ENCODE results near the gene RNF4.

Gene RNF4

GRCh38 chr4:2515830-2516550 is 47.1 kb downstream of the RNF4 start:
- TF ChIP-seq, protein P1, sequence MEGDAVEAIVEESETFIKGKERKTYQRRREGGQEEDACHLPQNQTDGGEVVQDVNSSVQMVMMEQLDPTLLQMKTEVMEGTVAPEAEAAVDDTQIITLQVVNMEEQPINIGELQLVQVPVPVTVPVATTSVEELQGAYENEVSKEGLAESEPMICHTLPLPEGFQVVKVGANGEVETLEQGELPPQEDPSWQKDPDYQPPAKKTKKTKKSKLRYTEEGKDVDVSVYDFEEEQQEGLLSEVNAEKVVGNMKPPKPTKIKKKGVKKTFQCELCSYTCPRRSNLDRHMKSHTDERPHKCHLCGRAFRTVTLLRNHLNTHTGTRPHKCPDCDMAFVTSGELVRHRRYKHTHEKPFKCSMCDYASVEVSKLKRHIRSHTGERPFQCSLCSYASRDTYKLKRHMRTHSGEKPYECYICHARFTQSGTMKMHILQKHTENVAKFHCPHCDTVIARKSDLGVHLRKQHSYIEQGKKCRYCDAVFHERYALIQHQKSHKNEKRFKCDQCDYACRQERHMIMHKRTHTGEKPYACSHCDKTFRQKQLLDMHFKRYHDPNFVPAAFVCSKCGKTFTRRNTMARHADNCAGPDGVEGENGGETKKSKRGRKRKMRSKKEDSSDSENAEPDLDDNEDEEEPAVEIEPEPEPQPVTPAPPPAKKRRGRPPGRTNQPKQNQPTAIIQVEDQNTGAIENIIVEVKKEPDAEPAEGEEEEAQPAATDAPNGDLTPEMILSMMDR (IDR thresholded peaks at IDR 0.05; ENCODE audit: borderline replicate concordance, insufficient read depth, low read depth, low read length): no peak
- no peak overlapping the region for H3K4me3 ChIP-seq (ENCODE audit: low read depth, low read length)

- TF ChIP-seq, protein P1 (IDR thresholded peaks at IDR 0.05; ENCODE audit: borderline replicate concordance, insufficient read depth, low read depth, low read length): no peak
- no peak overlapping the region for H3K4me3 ChIP-seq (ENCODE audit: low read depth, low read length)
These were observed 47.7 kb downstream of the RNF4 start for GRCh38 chr4:2516635-2517034.

GRCh38 chr4:2526559-2526958 is 57.7 kb downstream of the RNF4 start:
- no peak overlapping the region for H3K4me3 ChIP-seq (ENCODE audit: low read depth, low read length)
- TF ChIP-seq, protein P1 (IDR thresholded peaks at IDR 0.05; ENCODE audit: borderline replicate concordance, insufficient read depth, low read depth, low read length): no peak

GRCh38 chr4:2534904-2535375 is 66.0 kb downstream of the RNF4 start:
- TF ChIP-seq, protein P1 (IDR thresholded peaks at IDR 0.05; ENCODE audit: borderline replicate concordance, insufficient read depth, low read depth, low read length): no peak
- H3K4me3 ChIP-seq (ENCODE audit: low read depth, low read length): no peak overlapping the region

- TF ChIP-seq, protein P1 (IDR thresholded peaks at IDR 0.05; ENCODE audit: borderline replicate concordance, insufficient read depth, low read depth, low read length): peak; percentile 16; the same call in 1 of the 2 replicates
- peak overlapping the region; percentile 92 for H3K4me3 ChIP-seq (ENCODE audit: low read depth, low read length)
These were observed 66.7 kb downstream of the RNF4 start for GRCh38 chr4:2535376-2536192.

GRCh38 chr4:2536193-2537010 is 67.5 kb downstream of the RNF4 start, which contains the start of gene FAM193A:
FAM193A (plus strand) TSS chr4:2536647; CDS start chr4:2536916, 269 bp downstream.
- H3K4me3 ChIP-seq (ENCODE audit: low read depth, low read length): peak within 1 kb of the TSS; percentile 92
- TF ChIP-seq, protein P1 (IDR thresholded peaks at IDR 0.05; ENCODE audit: borderline replicate concordance, insufficient read depth, low read depth, low read length): no peak
